Measurements from ENCODE around the gene PPP1R11.
"Not testable (repeated sequence)": the region's sequence is repeated elsewhere in the genome, so short reads cannot be mapped to it uniquely, and the experiment has no call there.

The PPP1R11 gene

GRCh38 chr6:30097902-30098768, 31.1 kb downstream of the PPP1R11 start:
- no peak for DNase-seq (ENCODE audit: low spot score)

- no peak for DNase-seq (ENCODE audit: low spot score)
Observed at GRCh38 chr6:30100154-30100553, 33.2 kb downstream of the PPP1R11 start.

DNA sequence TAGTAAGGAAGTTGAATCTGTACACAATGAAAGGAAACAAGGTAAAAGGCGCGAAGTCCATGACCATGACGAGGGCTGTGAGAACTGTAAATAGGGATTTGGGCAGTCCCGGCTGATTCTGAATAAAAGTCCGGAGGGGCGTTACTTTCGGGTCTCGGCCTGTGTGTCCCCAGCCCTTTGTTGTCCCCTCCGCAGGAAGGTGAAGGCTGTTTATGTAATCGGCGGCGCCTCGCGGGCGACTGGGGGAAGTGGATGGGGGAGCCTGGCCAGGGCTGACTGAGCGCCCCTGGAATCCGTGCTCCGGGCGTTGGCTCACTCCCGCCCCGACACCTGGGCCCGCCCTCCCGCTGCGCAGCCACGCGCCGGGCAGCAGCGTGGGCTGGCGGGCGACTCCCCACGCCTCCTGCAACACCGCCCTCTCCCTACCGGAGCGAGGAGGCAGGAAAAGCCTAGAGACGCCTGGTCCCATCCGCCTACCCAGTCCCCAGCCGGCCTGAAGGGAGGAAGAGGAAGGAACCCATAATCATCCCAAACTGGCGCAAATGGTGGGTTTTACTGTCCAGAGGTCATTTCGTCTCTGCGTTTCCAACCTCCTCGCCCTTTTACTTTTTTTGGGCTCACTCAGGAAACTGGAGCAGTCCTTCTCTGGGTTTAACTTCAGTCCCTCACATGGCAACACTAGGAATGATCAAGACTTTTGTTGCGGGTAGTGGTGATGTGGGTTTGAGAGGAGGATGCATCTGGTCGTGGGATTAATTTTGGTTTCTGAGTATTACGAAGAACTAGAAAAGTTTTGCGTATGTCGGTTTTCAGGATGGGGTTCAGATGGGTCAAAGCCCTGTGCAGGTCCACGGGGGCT, 33.8 kb downstream of the PPP1R11 start:
- DNase-seq (ENCODE audit: low spot score) = peak; percentile 53

GRCh38 chr6:30101444-30102413, 34.7 kb downstream of the PPP1R11 start:
- DNase-seq (ENCODE audit: low spot score) = peak; percentile 93

- DNase-seq (ENCODE audit: low spot score) = no peak
Observed at GRCh38 chr6:30102414-30102969, 35.5 kb downstream of the PPP1R11 start.

DNA sequence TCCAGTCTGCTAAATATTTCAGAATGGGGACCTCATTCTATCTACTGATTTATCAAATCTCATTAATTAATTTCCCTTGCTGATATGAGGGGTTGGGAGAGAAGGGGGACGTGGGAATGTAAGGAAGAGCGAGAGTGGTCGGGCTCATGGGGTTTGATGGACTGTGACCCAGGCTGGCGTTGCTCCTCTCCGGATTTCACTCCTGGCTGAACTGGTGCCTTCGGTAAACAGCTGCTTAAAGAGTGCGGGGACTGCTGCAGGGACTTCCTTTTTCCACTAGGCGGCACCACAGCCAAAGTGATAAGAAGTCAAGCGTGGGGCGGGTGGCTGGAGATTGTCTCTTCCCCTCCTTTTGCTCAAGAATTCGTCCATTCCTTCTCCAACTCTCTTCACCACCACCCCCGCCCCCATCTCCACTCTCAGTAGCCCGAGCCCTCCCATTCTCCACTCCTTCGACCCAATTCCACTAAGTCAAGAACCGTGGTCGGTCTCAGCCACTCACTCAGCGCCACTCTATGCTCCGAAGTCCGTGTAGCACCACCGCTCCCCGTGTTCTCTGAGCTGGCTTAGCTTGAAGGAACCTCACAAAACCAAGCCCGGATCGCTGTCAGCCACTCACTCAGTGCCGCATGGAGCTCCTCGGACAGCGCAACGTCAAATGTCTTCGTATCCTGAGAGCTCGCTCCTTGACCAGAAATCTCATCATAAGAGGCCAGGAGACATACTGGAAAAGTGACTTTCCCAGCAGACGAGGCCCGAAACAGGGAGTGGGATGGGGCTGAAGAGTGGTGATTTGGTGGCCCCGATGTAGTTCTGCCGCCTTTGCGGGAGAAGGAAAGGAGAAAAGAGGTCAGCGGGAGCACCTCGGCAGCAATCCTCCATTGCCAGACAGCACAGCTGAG, 36.2 kb downstream of the PPP1R11 start:
- peak; percentile 83 for DNase-seq (ENCODE audit: low spot score)

DNA sequence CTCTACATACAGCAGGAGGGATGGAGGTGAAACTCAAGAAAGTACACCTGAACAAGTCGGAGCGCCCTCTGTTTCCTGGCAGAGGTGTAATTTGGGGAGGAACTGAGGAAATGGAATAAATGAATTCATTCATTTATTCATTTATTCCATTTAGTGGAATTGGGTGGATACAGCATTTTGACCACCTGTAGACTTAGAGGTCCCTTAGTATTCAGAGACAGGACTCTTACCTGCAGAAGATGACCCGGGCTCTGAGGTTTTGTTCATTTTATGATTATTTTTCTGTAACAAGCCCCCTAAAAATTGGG, 36.8 kb downstream of the PPP1R11 start:
- no peak for DNase-seq (ENCODE audit: low spot score)

DNA sequence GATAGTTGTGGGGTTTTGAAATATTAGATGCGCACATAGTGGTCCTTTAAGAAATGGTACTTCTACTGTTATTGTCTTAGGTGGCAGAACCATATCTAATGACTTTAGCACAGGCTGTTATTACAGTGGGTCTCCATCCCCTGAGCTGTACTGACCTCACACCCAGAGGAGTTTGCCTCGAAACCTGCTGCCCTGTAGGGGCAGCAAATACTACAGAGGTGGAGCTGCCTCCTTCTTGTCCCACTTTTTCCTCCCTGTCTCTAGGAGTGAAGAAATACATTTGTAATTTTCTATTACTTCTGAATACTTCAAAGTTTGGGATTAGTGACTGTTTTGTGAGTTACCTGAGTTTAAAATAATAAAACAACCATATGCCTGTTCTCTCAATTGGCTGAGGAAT, 37.7 kb downstream of the PPP1R11 start:
- DNase-seq (ENCODE audit: low spot score) = no peak

DNA sequence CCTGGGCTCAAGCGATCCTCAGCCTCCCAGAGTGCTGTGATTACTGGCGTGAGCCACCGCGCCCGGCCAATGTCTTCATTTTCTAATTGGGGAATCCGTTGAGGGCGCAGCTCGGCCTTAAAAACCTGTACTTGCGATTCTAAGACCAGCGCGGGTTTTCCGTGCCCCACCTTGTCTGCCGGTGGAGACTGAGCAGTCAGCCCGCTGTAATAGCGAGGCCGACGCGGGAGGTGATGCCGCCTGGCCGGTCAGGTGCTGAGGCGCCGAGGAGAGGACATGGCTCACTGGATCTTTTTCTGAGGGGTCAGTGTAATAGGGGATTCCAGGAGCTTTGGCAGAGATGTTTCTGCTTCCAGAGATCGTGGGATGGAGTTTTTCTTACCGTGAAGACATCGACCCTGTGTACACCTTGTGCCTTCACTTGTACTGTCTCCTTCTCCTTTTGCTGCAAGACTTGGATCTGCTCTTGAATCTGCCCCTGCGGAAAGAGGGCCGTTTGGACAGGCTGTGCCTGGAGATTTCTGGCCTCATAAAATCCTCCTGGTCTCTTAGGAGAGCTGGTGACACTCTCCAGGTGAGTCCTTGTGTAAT, 44.4 kb downstream of the PPP1R11 start:
- no peak for DNase-seq (ENCODE audit: low spot score)

- no peak for DNase-seq (ENCODE audit: low spot score)
Observed at GRCh38 chr6:30112402-30112994, 45.5 kb downstream of the PPP1R11 start.

GRCh38 chr6:30113003-30113759, 46.2 kb downstream of the PPP1R11 start, which contains the start of gene TRIM31:
TRIM31 (minus strand) TSS chr6:30113090; CDS start chr6:30112805, 285 bp downstream.
- DNase-seq (ENCODE audit: low spot score) = no peak

DNA sequence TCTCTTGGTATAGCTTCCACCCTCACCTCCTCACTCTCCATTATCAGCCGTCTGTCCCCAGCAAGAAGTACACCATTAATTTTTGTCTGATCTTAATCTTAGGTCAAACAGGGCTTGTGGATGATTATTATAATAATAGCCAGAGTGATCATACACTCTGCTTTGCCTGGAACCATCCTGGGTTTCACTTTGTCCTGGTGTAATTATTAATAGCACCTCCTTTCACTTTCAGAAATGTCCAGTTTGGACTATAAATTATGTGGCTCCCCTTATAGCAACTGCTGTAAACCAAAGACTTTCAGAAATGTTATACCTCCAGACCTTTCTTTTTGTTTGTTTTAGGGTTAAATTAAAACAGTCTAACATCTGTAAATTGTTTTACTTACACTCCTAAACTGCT, 46.8 kb downstream of the PPP1R11 start:
- DNase-seq (ENCODE audit: low spot score) = no peak

DNA sequence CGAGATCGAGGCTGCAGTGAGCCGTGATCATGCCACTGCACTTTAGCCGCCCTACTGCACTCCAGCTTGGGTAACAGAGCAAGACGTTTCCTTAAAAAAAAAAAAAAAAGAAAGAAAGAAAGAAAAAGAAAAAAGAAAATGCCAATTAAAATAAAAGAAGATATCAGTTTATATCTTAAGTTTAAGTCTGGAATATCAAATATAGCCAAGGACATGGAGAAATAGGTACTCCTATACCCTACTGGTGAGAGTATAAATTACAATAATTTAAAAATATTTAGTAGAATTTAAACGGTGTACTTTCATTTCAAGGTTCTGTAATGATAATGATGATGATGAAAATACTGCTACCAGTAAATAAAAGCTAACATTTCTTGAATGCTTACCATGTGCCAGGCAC, 49.7 kb downstream of the PPP1R11 start:
- no peak for DNase-seq (ENCODE audit: low spot score)

- not testable (repeated sequence) for DNase-seq (ENCODE audit: low spot score)
Observed at GRCh38 chr6:30118691-30119090, 51.7 kb downstream of the PPP1R11 start.
